Mesenchymal stem cell (in vitro differentiated cells and primary cell): ENCODE measurements around the gene CLIC3.

Experiments used
- DNase-seq: peaks from one replicate; pipeline ENCODE4 v3.0.0-alpha.2; 2013
- H2AFZ ChIP-seq: one replicate; pipeline ENCODE4 v1.6.1; 2013; ENCODE audit warnings: low read depth, mild to moderate bottlenecking, control low read depth, inconsistent platforms, low read length, moderate library complexity
- H2AK5ac ChIP-seq: 2 replicates; pipeline ENCODE4 v1.6.1; 2013; ENCODE audit warnings: low read length, moderate library complexity, mild to moderate bottlenecking, inconsistent platforms; ENCODE audit not compliant: severe bottlenecking
- H2BK120ac ChIP-seq: one replicate; pipeline ENCODE4 v1.6.1; 2013; ENCODE audit warnings: low read depth, mild to moderate bottlenecking, inconsistent platforms, low read length, moderate library complexity
- H2BK12ac ChIP-seq, 2 experiments: one replicate each; pipeline ENCODE4 v1.6.1; 2013; ENCODE audit warnings: inconsistent platforms in 2 of 2, low read length in 2 of 2, mild to moderate bottlenecking in 2 of 2, moderate library complexity in 2 of 2, control low read depth in 1 of 2
- H2BK15ac ChIP-seq: one replicate; pipeline ENCODE4 v1.6.1; 2013; ENCODE audit warnings: mild to moderate bottlenecking, low read depth, inconsistent platforms; ENCODE audit not compliant: poor library complexity, severe bottlenecking
- H2BK5ac ChIP-seq: 2 replicates; pipeline ENCODE4 v1.6.1; 2013; ENCODE audit warnings: low read depth, mild to moderate bottlenecking, low read length, control low read depth, inconsistent platforms; ENCODE audit not compliant: poor library complexity, severe bottlenecking
- H3K14ac ChIP-seq, 2 experiments: one replicate each; pipeline ENCODE4 v1.6.1; 2013; ENCODE audit warnings: inconsistent platforms in 2 of 2, low read length in 2 of 2, control low read depth in 1 of 2, mild to moderate bottlenecking in 1 of 2, moderate library complexity in 1 of 2
- H3K18ac ChIP-seq, 2 experiments: one replicate each; pipeline ENCODE4 v1.6.1; 2013; ENCODE audit warnings: inconsistent platforms in 2 of 2, low read length in 2 of 2, control low read depth in 1 of 2, low read depth in 1 of 2, mild to moderate bottlenecking in 1 of 2
- H3K23ac ChIP-seq, 2 experiments: one replicate each; pipeline ENCODE4 v1.6.1; 2013; ENCODE audit warnings: inconsistent platforms in 2 of 2, low read length in 2 of 2, mild to moderate bottlenecking in 2 of 2, moderate library complexity in 2 of 2, control low read depth in 1 of 2
- H3K27ac ChIP-seq: 2 replicates; pipeline ENCODE4 v1.5.1; 2013; ENCODE audit warnings: mild to moderate bottlenecking, moderate library complexity, low read length, control low read depth, inconsistent platforms; ENCODE audit not compliant: poor library complexity, severe bottlenecking
- H3K27me3 ChIP-seq, 2 experiments: 2 replicates each; pipeline versions ENCODE4 v1.6.1 to v1.7.0; 2013; ENCODE audit warnings: low read length in 2 of 2, mild to moderate bottlenecking in 2 of 2, moderate library complexity in 2 of 2, control low read depth in 1 of 2, inconsistent platforms in 1 of 2; ENCODE audit not compliant: control insufficient read depth in 1 of 2, insufficient read depth in 1 of 2
- H3K36me3 ChIP-seq, 2 experiments: 2 replicates each; pipeline versions ENCODE4 v1.6.1 to v1.7.0; 2013; ENCODE audit warnings: low read length in 2 of 2, control low read depth in 1 of 2, inconsistent platforms in 1 of 2, low read depth in 1 of 2, mild to moderate bottlenecking in 1 of 2; ENCODE audit not compliant: insufficient read depth in 2 of 2, control insufficient read depth in 1 of 2
- H3K4ac ChIP-seq, 2 experiments: one replicate each; pipeline ENCODE4 v1.6.1; 2013; ENCODE audit warnings: inconsistent platforms in 2 of 2, low read length in 2 of 2, mild to moderate bottlenecking in 2 of 2, moderate library complexity in 2 of 2, control low read depth in 1 of 2, low read depth in 1 of 2
- H3K4me1 ChIP-seq: 2 replicates; pipeline ENCODE4 v1.6.1; 2013; ENCODE audit warnings: low read depth, low read length, control low read depth; ENCODE audit not compliant: control insufficient read depth, insufficient read depth
- H3K4me2 ChIP-seq: 2 replicates; pipeline ENCODE4 v1.6.1; 2013; ENCODE audit warnings: low read length, mild to moderate bottlenecking, inconsistent platforms; ENCODE audit not compliant: poor library complexity, severe bottlenecking
- H3K4me3 ChIP-seq, 2 experiments: 2 replicates each; pipeline versions ENCODE4 v1.5.1 to v1.7.0; 2013; ENCODE audit warnings: low read length in 2 of 2, mild to moderate bottlenecking in 2 of 2, control low read depth in 1 of 2, low read depth in 1 of 2; ENCODE audit not compliant: insufficient read depth in 1 of 2
- H3K79me1 ChIP-seq: replicated peaks from 2 replicates; pipeline ENCODE4 v1.6.1; 2013; ENCODE audit warnings: mild to moderate bottlenecking, control low read depth, low read length, inconsistent platforms; ENCODE audit not compliant: poor library complexity, severe bottlenecking
- H3K9ac ChIP-seq: 2 replicates; pipeline ENCODE4 v1.7.0; 2013; ENCODE audit warnings: mild to moderate bottlenecking, low read length, moderate library complexity
- H3K9me3 ChIP-seq: 2 replicates; pipeline ENCODE4 v1.7.0; 2013; ENCODE audit warnings: mild to moderate bottlenecking, low read length; ENCODE audit not compliant: control insufficient read depth
- H4K8ac ChIP-seq: one replicate; pipeline ENCODE4 v1.6.1; 2013; ENCODE audit warnings: inconsistent platforms, mild to moderate bottlenecking, low read length, moderate library complexity
- H4K91ac ChIP-seq: one replicate; pipeline ENCODE4 v1.6.1; 2013; ENCODE audit warnings: mild to moderate bottlenecking, low read length, inconsistent platforms
- WGBS: methylation state at CpG from one replicate; pipeline ENCODE4 v1.1.7; 2013; ENCODE audit warnings: mixed read lengths; 5-methylcytosine and 5-hydroxymethylcytosine counted together

CLIC3 gene

GRCh38 chr9:136961279-136962065 is 34.9 kb downstream of the CLIC3 start:
- Histone ChIP-seq H4K8ac (no peak overlapping the region), H3K14ac (no peak overlapping the region), H3K4me3 (no peak overlapping the region), H3K9ac (no peak overlapping the region), H3K9me3 (peaks cover under 1% of the 10 kb centered on the region), H2BK5ac (no peak overlapping the region), H2BK120ac (no peak overlapping the region), H3K23ac (no peak overlapping the region), H3K79me1 (no peaks in the 10 kb centered on the region), H3K36me3 (no peaks in the 10 kb centered on the region), H3K18ac (no peak overlapping the region), H2AFZ (no peak overlapping the region), H4K91ac (no peak overlapping the region), H3K4me2 (no peak overlapping the region), H2BK12ac (no peak overlapping the region), H3K4me1 (peaks cover 20% of the 10 kb centered on the region), H3K4ac (no peak overlapping the region), H3K27ac (no peak overlapping the region), H2BK15ac (no peak overlapping the region), H3K27me3 (peaks cover 0 to 22% of the 10 kb centered on the region in 2 experiments), H2AK5ac (no peak overlapping the region)
- 74% methylated on average over 23 of the region's 23 CpGs for WGBS
- no peak for DNase-seq

GRCh38 chr9:136960938-136961275 is 35.5 kb downstream of the CLIC3 start:
- no peak overlapping the region for H2BK15ac ChIP-seq
- no peak overlapping the region for H2AFZ ChIP-seq

GRCh38 chr9:136960212-136960937 is 36.0 kb downstream of the CLIC3 start:
- Histone ChIP-seq H3K27me3 (peaks cover 0 to 13% of the 10 kb centered on the region in 2 experiments), H2BK12ac (no peak overlapping the region), H4K8ac (no peak overlapping the region), H2BK15ac (no peak overlapping the region), H3K9me3 (peaks cover 3% of the 10 kb centered on the region), H2AFZ (no peak overlapping the region), H3K27ac (no peak overlapping the region), H2AK5ac (no peak overlapping the region), H2BK120ac (no peak overlapping the region), H3K4ac (no peak overlapping the region), H3K79me1 (no peaks in the 10 kb centered on the region), H3K4me2 (no peak overlapping the region), H3K4me3 (no peak overlapping the region), H4K91ac (peak overlapping the region; percentile 22), H3K23ac (no peak overlapping the region), H3K18ac (no peak overlapping the region), H3K4me1 (peaks cover 20% of the 10 kb centered on the region), H2BK5ac (no peak overlapping the region), H3K9ac (no peak overlapping the region), H3K36me3 (no peaks in the 10 kb centered on the region), H3K14ac (no peak overlapping the region)
- WGBS: 87% methylated on average over 18 of the region's 19 CpGs
- DNase-seq: no peak

More at GRCh38 chr9:136960938-136961275, 35.5 kb downstream of the CLIC3 start:
- no peaks in the 10 kb centered on the region for H3K36me3 ChIP-seq
- DNase-seq: no peak
- no peak overlapping the region for H3K27ac ChIP-seq
- peaks cover 20% of the 10 kb centered on the region for H3K4me1 ChIP-seq
- no peak overlapping the region for H4K8ac ChIP-seq
- no peak overlapping the region for H2BK5ac ChIP-seq
- H3K79me1 ChIP-seq: no peaks in the 10 kb centered on the region
- H3K23ac ChIP-seq: no peak overlapping the region
- H2BK12ac ChIP-seq: no peak overlapping the region
- no peak overlapping the region for H2BK120ac ChIP-seq
- H3K14ac ChIP-seq: no peak overlapping the region
- peaks cover 3% of the 10 kb centered on the region for H3K9me3 ChIP-seq
- peak overlapping the region; percentile 22 for H4K91ac ChIP-seq
- H3K4me2 ChIP-seq: no peak overlapping the region
- H3K4ac ChIP-seq: no peak overlapping the region
- no peak overlapping the region for H2AK5ac ChIP-seq
- peaks cover 0 to 16% of the 10 kb centered on the region in 2 experiments for H3K27me3 ChIP-seq
- H3K4me3 ChIP-seq: no peak overlapping the region
- H3K18ac ChIP-seq: no peak overlapping the region
- no peak overlapping the region for H3K9ac ChIP-seq
- WGBS: 92% methylated on average over 15 of the region's 15 CpGs
